Spinal cord (tissue), 10 donors: ENCODE measurements around the gene CCT6B. TPM values are rescaled to one million over a fixed set of nuclear protein-coding genes. Genes with fewer than 3 reads are reported as not detected.

Experiments used
- DNase-seq, 6 donors: peaks; one replicate each; pipeline versions ENCODE4 v3.0.0 to v3.0.0-alpha.2; 2013 to 2015; ENCODE audit warnings: low spot score in 6 of 6, low read depth in 4 of 6
- H3K27ac ChIP-seq: one replicate; pipeline ENCODE4 v1.5.1; 2013; ENCODE audit warnings: low read depth, low read length, control low read depth
- H3K27me3 ChIP-seq: one replicate; pipeline ENCODE4 v1.6.1; 2013; ENCODE audit warnings: low read length; ENCODE audit not compliant: control insufficient read depth, insufficient read depth
- H3K36me3 ChIP-seq: one replicate; pipeline ENCODE4 v1.6.1; 2013; ENCODE audit warnings: low read length; ENCODE audit not compliant: control insufficient read depth, insufficient read depth
- H3K4me1 ChIP-seq: one replicate; pipeline ENCODE4 v1.6.1; 2013; ENCODE audit warnings: low read length; ENCODE audit not compliant: control insufficient read depth, insufficient read depth
- H3K4me3 ChIP-seq: one replicate; pipeline ENCODE4 v1.5.1; 2013; ENCODE audit warnings: low read depth, low read length, control low read depth
- H3K9me3 ChIP-seq: one replicate; pipeline ENCODE4 v1.6.1; 2013; ENCODE audit warnings: low read length; ENCODE audit not compliant: control insufficient read depth, insufficient read depth
- WGBS: methylation state at CpG from one replicate; pipeline ENCODE4 v1.1.5; 2013; ENCODE audit warnings: missing lambda C conversion rate; ENCODE audit not compliant: insufficient coverage; 5-methylcytosine and 5-hydroxymethylcytosine counted together
- polyA plus RNA-seq, 2 donors: library from polyadenylated mRNA; unstranded; fragments of 120-200 nt; gene quantifications; one replicate each; pipeline ENCODE4 v1.2.1, GENCODE V29; 2013; ENCODE audit not compliant: insufficient read length in 2 of 2
- total RNA-seq, 2 donors: library from RNA; depleted of rRNA in 1 of 2; stranded (reverse); fragments of 120-200 nt in 1 of 2; fragments of >200 nt in 1 of 2; gene quantifications; one replicate each; pipeline versions ENCODE4 v1.2.3 to v1.2.4, GENCODE V29; 2013 to 2014
- donor health status: healthy.

The CCT6B gene
- total and polyA plus RNA-seq, 4 donors, result 2.7 to 5.3 (median 4.7) TPM

DNA sequence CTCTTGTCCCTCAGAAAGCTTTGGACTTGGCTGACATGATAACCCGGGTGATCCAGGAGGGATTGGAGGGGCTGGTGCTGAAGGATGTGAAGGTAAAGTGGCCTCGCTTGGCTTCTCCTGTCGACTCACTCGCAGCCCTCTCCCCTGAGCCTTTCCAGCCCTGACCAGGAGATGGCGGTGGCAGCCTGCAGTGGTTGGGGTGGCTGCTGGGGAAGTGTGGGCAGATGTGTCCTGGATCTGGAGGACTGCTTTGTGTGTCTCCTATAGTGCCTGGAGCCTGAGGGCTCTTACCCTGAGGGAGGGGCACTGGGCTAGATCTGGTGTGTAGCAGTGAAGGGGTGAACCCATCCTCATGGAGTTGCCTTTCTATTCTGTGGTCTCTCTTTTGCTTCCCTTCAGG lies 36.9 kb upstream of the CCT6B start:
- H3K27me3 ChIP-seq, result no peaks in the 10 kb centered on the region
- no peak overlapping the region for H3K4me3 ChIP-seq
- 67% methylated on average over 1 of the region's 5 CpGs for WGBS
- peaks cover 58% of the 10 kb centered on the region for H3K36me3 ChIP-seq
- peak overlapping the region; percentile 54 for H3K27ac ChIP-seq
- H3K4me1 ChIP-seq, result peaks cover 7% of the 10 kb centered on the region
- no peaks in the 10 kb centered on the region for H3K9me3 ChIP-seq
- DNase-seq, result peak in 2 of 6 donors; percentile 62 to 66

DNA sequence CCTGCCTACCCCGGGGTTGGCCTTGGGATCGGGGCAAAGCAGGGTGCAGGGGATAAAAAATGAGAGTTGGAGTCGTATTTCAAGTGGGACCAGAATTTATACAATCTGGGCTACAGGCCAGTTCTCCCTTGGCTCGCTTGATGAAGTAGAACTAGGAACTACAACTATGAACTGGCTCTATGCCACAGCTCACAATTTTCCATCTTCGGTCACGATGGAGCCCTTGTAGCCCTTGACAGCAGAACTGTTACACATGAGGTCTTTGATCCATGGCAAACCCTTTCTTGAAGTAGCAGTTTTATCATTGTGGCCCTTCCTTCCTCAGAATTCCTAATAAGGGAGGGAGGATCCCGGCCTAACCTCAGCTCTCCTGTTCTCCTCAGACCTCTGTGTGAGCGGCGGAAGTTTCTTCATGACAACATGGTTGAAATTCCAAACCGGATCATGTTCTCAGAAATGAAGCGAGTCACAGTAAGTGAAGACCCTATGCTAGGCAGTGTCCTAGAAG lies 36.1 kb upstream of the CCT6B start:
- peak in 3 of 6 donors; percentile 12 to 73 (median 61) for DNase-seq
- H3K4me3 ChIP-seq, result no peak overlapping the region
- no peaks in the 10 kb centered on the region for H3K27me3 ChIP-seq
- peak overlapping the region; percentile 8 for H3K27ac ChIP-seq
- H3K4me1 ChIP-seq, result peaks cover 7% of the 10 kb centered on the region
- H3K36me3 ChIP-seq, result peaks cover 54% of the 10 kb centered on the region
- H3K9me3 ChIP-seq, result no peaks in the 10 kb centered on the region
- WGBS, result 86% methylated on average over 8 of the region's 11 CpGs

DNA sequence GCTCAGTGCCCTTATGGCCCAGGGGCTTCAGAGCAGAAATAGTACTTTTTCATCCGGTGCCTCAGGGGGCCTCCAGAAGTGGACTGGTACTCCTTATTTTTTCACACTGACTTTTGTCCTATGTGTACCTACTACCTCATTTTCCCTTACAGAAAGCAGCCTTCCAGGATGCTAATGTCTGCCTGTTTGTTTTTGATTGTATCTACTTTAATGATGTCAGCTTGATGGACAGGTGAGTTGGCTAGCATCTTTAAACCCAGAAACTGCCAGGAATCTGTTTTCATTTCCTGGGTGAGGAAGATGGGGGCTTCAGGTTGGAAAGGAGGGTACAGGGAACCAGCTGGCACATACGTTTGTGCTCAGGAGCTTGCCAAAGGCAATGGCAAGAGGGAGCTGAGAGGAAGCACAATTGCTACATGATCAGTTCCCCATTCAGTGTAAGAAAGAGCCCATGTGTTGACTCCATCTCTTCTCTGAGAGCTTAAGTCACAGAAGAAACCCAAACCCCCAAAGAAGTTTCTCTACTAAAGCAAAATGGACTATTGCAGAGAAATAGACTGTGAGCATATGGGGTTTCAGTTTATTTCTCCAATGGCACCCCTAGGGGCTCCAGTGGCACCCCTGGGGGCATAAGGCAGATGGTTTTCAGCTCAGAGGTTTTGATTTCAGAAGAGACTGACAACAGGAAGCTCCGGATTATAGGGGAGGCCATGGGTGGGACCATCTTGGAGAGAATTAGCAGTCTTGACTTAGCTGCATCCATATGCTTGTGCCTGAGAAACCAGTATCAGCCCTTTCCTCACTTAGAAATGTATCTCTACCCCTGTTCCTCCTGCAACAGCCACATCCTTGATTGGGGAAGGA lies 35.4 kb upstream of the CCT6B start:
- WGBS, result 79% methylated on average over 2 of the region's 3 CpGs
- Histone ChIP-seq H3K27me3 (no peaks in the 10 kb centered on the region), H3K9me3 (no peaks in the 10 kb centered on the region), H3K27ac (peak overlapping the region; percentile 8), H3K4me3 (no peak overlapping the region), H3K36me3 (peaks cover 51% of the 10 kb centered on the region), H3K4me1 (peaks cover 7% of the 10 kb centered on the region)
- DNase-seq, result peak in 2 of 6 donors; percentile 25 to 58

DNA sequence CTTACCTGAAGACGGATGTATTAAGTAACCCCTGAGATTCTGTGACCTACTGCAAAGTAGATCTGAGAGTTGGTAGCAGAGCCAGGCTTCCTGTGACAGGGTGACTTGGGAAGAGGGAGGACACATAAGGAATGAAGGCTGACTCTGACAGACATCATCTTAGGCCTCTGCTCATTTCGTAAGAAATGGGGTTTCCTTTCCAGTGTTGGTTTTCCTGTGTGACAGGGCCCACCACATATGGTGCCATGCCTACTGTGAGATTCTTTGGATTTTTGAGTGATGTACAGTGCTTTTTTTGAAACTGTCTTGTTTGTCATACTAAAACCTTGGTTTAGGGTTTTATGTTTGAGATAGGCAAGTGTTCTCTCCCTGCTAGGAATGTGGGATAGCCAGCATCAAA lies 31.8 kb upstream of the CCT6B start:
- Histone ChIP-seq H3K9me3 (no peaks in the 10 kb centered on the region), H3K27me3 (no peaks in the 10 kb centered on the region), H3K36me3 (peaks cover 44% of the 10 kb centered on the region), H3K27ac (no peak overlapping the region), H3K4me1 (peaks cover 1% of the 10 kb centered on the region), H3K4me3 (no peak overlapping the region)
- WGBS, result 91% methylated on average over 2 of the region's 2 CpGs
- no peak for DNase-seq

DNA sequence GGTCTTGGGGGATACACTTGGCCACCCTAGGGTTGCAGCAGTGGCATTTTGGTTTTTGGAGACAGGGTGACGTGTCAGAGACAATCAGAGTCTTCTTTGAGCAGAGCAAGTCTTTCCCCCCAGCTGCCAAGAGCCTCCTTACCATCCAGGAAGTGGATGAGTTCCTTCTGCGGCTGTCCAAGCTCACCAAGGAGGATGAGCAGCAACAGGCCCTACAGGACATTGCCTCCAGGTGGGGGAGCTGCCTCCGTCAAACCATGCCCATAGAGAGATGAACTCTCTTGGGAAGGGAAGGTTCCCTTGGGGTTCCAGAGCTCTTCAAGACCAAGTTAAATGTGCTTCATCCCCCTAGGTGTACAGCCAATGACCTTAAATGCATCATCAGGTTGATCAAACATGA lies 30.3 kb upstream of the CCT6B start:
- DNase-seq, result no peak
- H3K4me3 ChIP-seq, result no peak overlapping the region
- no peaks in the 10 kb centered on the region for H3K9me3 ChIP-seq
- WGBS, result no CpG with 5 or more reads among the region's 3 CpGs
- H3K27me3 ChIP-seq, result no peaks in the 10 kb centered on the region
- H3K4me1 ChIP-seq, result no peaks in the 10 kb centered on the region
- H3K36me3 ChIP-seq, result peaks cover 44% of the 10 kb centered on the region
- H3K27ac ChIP-seq, result no peak overlapping the region

DNA sequence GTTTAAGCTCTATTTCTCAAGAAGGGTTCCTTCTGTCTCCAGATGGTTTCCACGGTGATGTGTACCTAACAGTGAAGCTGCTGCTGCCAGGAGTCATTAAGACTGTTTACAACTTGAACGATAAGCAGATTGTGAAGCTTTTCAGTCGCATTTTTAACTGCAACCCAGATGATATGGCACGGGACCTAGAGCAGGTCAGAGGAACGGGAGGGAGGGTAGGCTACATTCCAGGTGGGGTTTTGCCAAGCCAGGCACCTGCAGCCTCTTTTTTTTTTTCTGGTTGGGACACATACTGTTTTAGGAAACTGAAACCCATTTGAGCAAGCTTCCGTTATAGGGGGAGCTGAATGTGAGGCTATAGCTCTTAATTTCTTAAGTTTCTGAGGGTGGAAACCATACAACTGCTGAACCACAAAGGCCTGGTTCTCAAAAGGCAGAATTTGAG lies 29.7 kb upstream of the CCT6B start:
- Histone ChIP-seq H3K4me3 (no peak overlapping the region), H3K9me3 (no peaks in the 10 kb centered on the region), H3K36me3 (peaks cover 50% of the 10 kb centered on the region), H3K27ac (no peak overlapping the region), H3K27me3 (no peaks in the 10 kb centered on the region), H3K4me1 (no peaks in the 10 kb centered on the region)
- 47% methylated on average over 5 of the region's 6 CpGs for WGBS
- DNase-seq, result peak in 2 of 6 donors; percentile 14 to 17

DNA sequence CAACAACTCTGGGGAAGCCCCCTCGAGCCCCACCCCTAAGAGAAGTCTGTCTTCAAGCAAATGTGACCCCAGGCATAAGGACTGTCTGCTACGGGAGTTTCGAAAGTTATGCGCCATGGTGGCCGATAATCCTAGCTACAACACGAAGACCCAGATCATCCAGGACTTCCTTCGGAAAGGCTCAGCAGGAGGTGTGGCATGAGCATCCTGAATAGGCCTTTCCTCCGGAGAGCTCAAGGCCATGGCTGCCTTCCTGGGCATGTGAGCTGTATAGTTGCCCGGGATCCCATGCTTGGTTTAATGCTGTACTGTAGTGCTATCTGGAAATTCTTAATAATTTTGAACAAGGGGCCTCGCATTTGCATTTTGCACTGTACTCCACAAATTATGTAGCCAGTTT lies 28.2 kb upstream of the CCT6B start:
- Histone ChIP-seq H3K27ac (no peak overlapping the region), H3K9me3 (no peaks in the 10 kb centered on the region), H3K27me3 (no peaks in the 10 kb centered on the region), H3K36me3 (peaks cover 48% of the 10 kb centered on the region), H3K4me1 (no peaks in the 10 kb centered on the region), H3K4me3 (no peak overlapping the region)
- 95% methylated on average over 8 of the region's 10 CpGs for WGBS
- DNase-seq, result no peak

DNA sequence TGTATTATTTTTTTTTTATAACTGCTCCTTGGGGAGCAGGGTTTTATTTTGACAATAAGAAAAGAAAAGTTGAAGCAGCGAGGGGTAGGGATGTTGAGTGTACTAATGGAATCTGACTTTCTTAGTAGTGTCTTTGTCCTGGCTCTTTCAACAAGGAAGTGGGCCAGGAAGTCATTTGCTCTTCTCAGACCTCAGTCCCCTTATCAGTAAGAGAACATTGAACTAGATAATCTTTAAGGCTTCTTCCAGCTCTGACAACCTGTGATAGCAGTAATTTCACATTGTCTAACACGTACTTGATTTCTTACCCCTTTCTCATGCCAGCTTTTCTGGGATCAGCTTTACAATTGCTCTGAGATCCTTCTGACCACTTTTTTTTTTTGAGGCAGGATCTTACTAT lies 27.4 kb upstream of the CCT6B start:
- WGBS, result 88% methylated on average over 1 of the region's 2 CpGs
- Histone ChIP-seq H3K4me3 (no peak overlapping the region), H3K9me3 (no peaks in the 10 kb centered on the region), H3K4me1 (no peaks in the 10 kb centered on the region), H3K36me3 (peaks cover 42% of the 10 kb centered on the region), H3K27ac (no peak overlapping the region), H3K27me3 (no peaks in the 10 kb centered on the region)
- DNase-seq, result no peak

DNA sequence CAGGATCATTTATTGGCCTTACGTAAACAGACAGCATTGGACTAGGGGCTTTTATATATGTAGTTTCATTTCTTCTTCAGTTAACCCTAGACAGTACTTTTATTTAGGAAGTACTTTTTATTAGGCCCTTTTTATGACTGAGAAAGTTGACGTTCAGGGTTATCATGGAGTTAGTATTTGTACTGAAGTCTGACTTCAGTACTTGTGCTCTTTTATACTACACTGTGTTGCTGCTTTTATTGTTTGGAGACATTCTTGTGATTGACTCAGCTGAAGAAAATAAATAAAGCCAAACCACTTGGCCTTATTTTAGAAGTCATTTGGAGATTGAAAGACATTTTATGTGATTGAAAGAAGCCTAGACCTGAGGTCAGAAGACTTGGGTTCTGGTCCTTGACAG lies 26.0 kb upstream of the CCT6B start:
- no peak overlapping the region for H3K4me3 ChIP-seq
- H3K36me3 ChIP-seq, result peaks cover 39% of the 10 kb centered on the region
- H3K4me1 ChIP-seq, result peaks cover 3% of the 10 kb centered on the region
- no CpG with 5 or more reads among the region's 2 CpGs for WGBS
- no peaks in the 10 kb centered on the region for H3K27me3 ChIP-seq
- no peaks in the 10 kb centered on the region for H3K9me3 ChIP-seq
- no peak overlapping the region for H3K27ac ChIP-seq
- no peak for DNase-seq
